Measurements from ENCODE around the gene BCL3.
"Not testable (repeated sequence)": the region's sequence is repeated elsewhere in the genome, so short reads cannot be mapped to it uniquely, and the experiment has no call there.

The BCL3 gene

GRCh38 chr19:44720396-44720795 lies 28.1 kb upstream of the BCL3 start:
- not testable (repeated sequence) for H3K27ac ChIP-seq; DNase-seq (ENCODE audit: low read depth, low spot score)

DNA sequence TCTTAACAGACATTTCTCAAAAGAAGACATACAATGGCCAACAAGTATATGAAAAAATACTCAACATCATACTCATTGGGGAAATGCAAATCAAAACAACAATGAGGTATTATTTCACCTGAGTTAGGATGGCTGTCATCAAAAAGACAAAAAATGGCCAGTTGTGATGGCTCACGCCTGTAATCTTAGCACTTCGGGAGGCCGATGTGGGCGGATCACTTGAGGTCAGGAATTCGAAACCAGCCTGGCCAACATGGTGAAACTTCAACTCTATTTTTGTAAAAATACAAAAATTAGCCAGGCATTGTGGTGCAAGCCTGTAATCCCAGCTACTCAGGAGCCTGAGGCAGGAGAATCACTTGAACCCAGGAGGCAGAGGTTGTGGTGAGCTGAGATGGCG lies 27.6 kb upstream of the BCL3 start:
- H3K27ac ChIP-seq = no peak overlapping the region
- DNase-seq (ENCODE audit: low read depth, low spot score) = no peak

- not testable (repeated sequence) for H3K27ac ChIP-seq; DNase-seq (ENCODE audit: low read depth, low spot score)
Observed at GRCh38 chr19:44721369-44721768, 27.1 kb upstream of the BCL3 start.

DNA sequence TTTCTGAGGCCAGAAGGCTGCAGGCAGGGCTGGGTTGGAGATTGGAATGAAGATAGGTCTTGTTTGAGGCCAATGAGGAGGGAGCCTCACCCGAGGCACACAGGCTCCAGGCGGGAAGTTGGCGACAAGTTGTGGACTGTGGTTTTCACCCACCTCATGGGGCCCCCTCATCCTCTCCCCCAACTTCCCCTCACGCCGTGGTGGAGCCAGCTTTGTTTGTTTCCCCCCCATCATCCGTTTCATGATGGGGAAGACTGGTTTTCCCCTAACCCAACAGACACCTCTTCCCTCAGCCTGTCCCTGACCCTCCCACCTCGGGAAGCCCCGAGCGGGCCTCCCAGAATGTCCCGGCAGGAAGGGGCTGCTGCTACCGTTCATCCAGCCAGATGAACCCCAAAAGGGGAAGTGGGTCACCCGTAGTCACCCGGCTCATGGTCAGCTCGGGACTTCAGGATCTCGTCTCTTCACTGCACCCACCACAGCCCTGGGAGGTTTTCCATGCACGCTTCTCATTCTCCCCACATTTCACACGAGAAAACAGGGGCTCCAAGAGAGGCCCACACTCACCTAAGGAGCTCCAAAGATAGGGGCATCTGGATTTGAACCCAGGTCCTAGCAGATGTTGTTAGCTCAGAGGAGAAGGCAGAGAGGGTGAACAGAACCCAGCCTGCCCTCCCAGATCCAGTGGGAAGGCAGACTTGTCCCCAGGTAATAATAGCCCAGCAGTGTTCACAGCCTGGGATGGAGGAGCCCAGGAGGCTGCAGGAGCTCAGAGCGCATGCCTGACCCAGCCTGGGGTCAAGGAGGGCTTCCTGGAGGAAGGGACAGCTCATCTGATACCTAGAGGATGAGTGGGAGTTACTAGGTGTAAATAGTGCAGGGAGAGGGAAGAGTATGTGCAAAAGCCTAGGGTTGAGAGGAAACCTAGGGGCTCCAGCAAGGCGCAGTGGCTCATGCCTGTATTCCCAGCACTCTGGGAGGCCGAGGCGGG lies 26.1 kb upstream of the BCL3 start:
- DNase-seq (ENCODE audit: low read depth, low spot score) = no peak
- H3K27ac ChIP-seq = no peak overlapping the region

DNA sequence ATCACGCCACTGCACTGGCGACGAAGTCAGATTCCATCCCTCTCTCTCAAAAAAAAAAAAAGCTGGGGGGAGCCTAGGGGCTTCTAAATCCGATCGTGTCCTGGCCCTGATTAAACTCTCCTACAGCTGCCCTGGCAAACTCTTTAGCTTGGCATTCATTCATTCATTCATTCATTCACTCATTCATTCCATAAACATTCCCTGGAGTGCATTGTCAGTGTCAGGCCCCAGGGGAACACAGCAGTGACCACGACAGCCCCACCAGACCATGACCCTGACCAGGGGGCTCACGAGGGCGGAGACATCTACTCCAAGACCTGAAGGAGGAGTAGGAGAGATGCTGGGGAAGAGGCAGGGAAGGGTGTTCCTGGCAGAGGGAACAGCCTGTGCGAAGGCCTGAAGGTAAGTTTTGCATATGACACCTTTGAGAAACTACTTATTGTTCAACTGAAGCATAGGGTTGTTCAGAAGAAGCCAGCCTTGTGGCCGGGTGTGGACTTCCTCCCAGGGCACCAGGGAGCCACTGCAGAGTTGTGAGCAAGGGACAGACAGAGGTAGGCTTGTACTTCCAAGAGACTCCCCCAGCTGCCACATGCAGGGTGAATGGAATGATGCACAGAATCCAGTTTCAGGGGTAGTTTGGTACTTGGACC lies 25.1 kb upstream of the BCL3 start:
- DNase-seq (ENCODE audit: low read depth, low spot score) = no peak
- no peak overlapping the region for H3K27ac ChIP-seq

GRCh38 chr19:44723952-44724319 lies 24.6 kb upstream of the BCL3 start:
- H3K27ac ChIP-seq = peak overlapping the region; percentile 52

DNA sequence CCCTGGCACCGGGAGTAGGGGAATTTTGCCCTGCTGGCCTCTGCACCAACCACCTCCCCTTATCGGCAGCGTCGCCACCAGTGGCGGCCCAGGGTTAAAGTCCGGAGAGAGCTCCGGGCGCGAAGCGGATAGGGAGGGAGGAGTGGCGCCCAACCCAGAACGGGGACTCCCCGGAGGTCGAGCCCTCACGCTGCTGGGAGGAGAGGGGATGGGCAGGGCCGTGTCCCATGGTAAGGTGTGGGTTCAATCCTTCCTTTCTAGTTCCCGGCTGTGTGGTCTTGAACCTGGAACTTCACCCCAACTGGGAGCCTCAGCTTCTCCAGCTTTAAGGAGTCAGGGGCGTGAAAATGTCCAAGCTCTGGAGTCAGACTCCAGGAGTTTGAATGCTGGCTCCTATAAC lies 23.3 kb upstream of the BCL3 start:
- no peak for DNase-seq (ENCODE audit: low read depth, low spot score)
- H3K27ac ChIP-seq = no peak overlapping the region

More at GRCh38 chr19:44723952-44724319, 24.6 kb upstream of the BCL3 start:
- DNase-seq (ENCODE audit: low read depth, low spot score) = no peak

- DNase-seq (ENCODE audit: low read depth, low spot score) = no peak
- no peak overlapping the region for H3K27ac ChIP-seq
Observed at GRCh38 chr19:44725684-44726083, 22.8 kb upstream of the BCL3 start.

- no peak overlapping the region for H3K27ac ChIP-seq
- no peak for DNase-seq (ENCODE audit: low read depth, low spot score)
Observed at GRCh38 chr19:44726465-44726864, 22.0 kb upstream of the BCL3 start.

GRCh38 chr19:44728178-44728577 lies 20.3 kb upstream of the BCL3 start:
- no peak overlapping the region for H3K27ac ChIP-seq
- no peak for DNase-seq (ENCODE audit: low read depth, low spot score)

DNA sequence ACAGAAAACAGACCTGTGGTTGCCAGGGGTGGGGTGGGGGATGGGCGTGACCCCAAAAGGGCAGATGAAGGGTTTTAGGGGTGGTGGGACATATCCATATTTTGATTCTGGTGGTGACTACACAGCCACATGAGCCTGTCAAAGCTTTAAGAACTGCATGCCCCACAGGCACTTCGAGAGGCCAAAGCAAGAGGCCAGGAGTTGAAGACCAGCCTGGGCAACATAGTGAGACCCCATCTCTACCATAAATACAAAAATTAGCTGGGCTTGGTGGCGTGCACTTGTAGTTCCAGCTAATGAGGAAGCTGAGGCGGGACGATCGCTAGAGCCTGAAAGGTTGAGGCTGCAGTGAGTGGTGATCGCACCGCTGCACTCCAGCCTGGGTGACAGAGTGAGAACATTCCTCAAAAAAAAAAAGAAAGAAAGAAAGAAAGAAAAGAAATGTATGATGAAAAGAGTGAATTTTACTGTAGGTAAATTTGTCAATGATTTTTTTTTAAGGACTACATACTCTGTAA lies 18.9 kb upstream of the BCL3 start:
- DNase-seq (ENCODE audit: low read depth, low spot score) = no peak
- H3K27ac ChIP-seq = no peak overlapping the region

DNA sequence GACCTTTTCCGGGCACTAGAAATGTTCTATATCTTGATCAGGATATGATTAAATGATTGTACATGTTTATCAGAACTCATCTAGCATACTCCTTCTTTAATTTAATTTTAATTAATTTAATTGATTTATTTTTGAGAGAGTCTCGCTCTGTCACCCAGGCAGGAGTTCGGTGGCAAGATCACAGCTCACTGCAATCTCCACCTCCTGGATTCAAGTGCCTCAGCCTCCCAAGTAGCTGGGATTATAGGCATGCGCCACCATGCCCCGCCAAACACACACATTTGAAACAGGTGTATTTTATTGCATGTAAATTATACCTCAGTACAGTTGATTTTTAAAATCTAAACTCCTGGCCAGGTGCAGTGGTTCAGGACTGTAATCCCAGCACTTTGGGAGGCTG lies 17.4 kb upstream of the BCL3 start:
- no peak overlapping the region for H3K27ac ChIP-seq

GRCh38 chr19:44731622-44732021 lies 16.9 kb upstream of the BCL3 start:
- H3K27ac ChIP-seq = no peak overlapping the region
- DNase-seq (ENCODE audit: low read depth, low spot score) = no peak

More for the DNA sequence above, 17.4 kb upstream of the BCL3 start:
- DNase-seq (ENCODE audit: low read depth, low spot score) = no peak

DNA sequence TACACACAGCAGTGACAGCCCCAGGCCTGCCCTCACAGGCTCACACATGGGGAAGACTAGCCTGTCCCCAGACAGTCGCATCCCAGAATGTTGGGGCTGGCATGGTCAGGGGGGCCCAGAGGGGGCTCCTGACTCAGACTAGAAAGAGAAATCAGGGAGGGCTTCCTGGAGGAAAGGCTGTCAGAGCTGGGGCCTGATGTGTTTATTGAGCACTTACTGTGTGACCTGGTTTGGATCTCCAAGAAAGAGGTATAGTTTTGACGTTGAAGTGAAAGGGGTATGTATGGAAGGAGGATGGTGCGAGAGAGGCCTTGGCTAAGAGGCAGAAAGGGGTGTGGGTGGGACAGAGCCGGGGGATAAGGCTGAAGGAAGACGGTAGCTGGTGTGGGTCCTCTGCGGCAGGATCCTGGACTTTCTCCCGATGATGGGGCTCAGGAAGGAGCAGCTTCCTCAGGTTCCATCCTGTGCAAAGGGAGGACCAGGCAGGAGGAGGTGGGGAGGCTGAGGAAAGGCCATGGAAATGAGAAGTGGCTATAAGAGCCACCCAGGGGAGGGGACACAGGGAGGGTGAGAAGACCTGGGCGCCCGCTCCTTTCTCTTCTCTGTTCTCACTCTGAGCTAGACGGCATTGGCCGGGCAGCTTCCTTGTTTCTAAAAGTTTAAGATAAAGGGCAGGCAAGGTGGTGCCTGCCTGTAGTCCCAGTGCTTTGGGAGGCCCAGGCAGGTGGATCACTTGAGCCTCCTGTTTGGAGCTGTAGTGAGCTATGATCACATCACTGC lies 16.1 kb upstream of the BCL3 start:
- no peak overlapping the region for H3K27ac ChIP-seq
- no peak for DNase-seq (ENCODE audit: low read depth, low spot score)

- DNase-seq (ENCODE audit: low read depth, low spot score) = no peak
- H3K27ac ChIP-seq = no peak overlapping the region
Observed at GRCh38 chr19:44734357-44734756, 14.2 kb upstream of the BCL3 start.

- DNase-seq (ENCODE audit: low read depth, low spot score) = no peak
- no peak overlapping the region for H3K27ac ChIP-seq
Observed at GRCh38 chr19:44735011-44735410, 13.5 kb upstream of the BCL3 start.

GRCh38 chr19:44737238-44738071 lies 11.1 kb upstream of the BCL3 start:
- H3K27ac ChIP-seq = no peak overlapping the region
- no peak for DNase-seq (ENCODE audit: low read depth, low spot score)

GRCh38 chr19:44738136-44738535 lies 10.4 kb upstream of the BCL3 start:
- DNase-seq (ENCODE audit: low read depth, low spot score) = no peak
- H3K27ac ChIP-seq = no peak overlapping the region
